PC-3 (cell line): Measurements from ENCODE around the gene IL17B. TPM values are rescaled to one million over a fixed set of nuclear protein-coding genes. Genes with fewer than 3 reads are reported as not detected.

ENCODE experiments used
- ATAC-seq: fragments of 200-7000 bp; cut with Tn5 transposase; 2 replicates; pipeline ENCODE4 v1.9.1; 2020; ENCODE audit warnings: mild to moderate bottlenecking, moderate library complexity
- Bru-seq: library from RNA; stranded (reverse); fragments of 400-500 nt; gene quantifications from one replicate; lab custom pipeline; 2021; lab: Mats Ljungman, UMichigan
- BruChase-seq, 2 experiments: library from RNA; stranded (reverse); fragments of 400-500 nt; gene quantifications; one replicate each; lab custom pipeline; 2021; lab: Mats Ljungman, UMichigan
- BruUV-seq: library from RNA; stranded (reverse); fragments of 400-500 nt; replicated peaks from 2 replicates; lab custom pipeline; 2021; lab: Mats Ljungman, UMichigan
- CTCF ChIA-PET: fragments of 300-600 bp; sonication (Branson Sonifier 250); formaldehyde crosslinking; loops from one replicate; lab custom pipeline; 2022; ENCODE audit warnings: antibody characterized with exemption; lab: Charles Lee
- POLR2A ChIA-PET: fragments of 300-600 bp; sonication (Branson Sonifier 250); formaldehyde crosslinking; loops from one replicate; lab custom pipeline; 2022; ENCODE audit warnings: antibody characterized with exemption; ENCODE audit not compliant: unreplicated experiment; lab: Charles Lee
- DNase-seq: peaks from one replicate; pipeline ENCODE4 v3.0.0-alpha.2; 2015
- H2AFZ ChIP-seq: fragments of 300-600 bp; sonication (generic); 2 replicates; pipeline ENCODE4 v1.6.0; 2016; ENCODE audit warnings: antibody characterized with exemption, low read length
- H3F3A ChIP-seq: fragments of 300-600 bp; sonication (generic); one replicate; pipeline ENCODE4 v1.6.0; 2017; ENCODE audit warnings: antibody characterized with exemption, low read length, control low read depth, mild to moderate bottlenecking; ENCODE audit not compliant: unreplicated experiment
- H3K27ac ChIP-seq: fragments of 300-600 bp; sonication (generic); 2 replicates; pipeline ENCODE4 v1.5.1; 2016; ENCODE audit warnings: mild to moderate bottlenecking, low read length
- H3K27me3 ChIP-seq: fragments of 300-600 bp; sonication (generic); 2 replicates; pipeline ENCODE4 v1.6.1; 2016; ENCODE audit warnings: low read length, mixed read lengths
- H3K36me3 ChIP-seq: fragments of 300-600 bp; sonication (generic); 2 replicates; pipeline ENCODE4 v1.6.1; 2016; ENCODE audit warnings: low read depth, mixed run types, low read length, mixed read lengths
- H3K4me1 ChIP-seq: fragments of 300-600 bp; sonication (generic); 2 replicates; pipeline ENCODE4 v1.5.1; 2016; ENCODE audit warnings: low read length; ENCODE audit not compliant: insufficient read depth
- H3K4me2 ChIP-seq: fragments of 300-600 bp; sonication (generic); 2 replicates; pipeline ENCODE4 v1.6.0; 2016; ENCODE audit warnings: low read length
- H3K4me3 ChIP-seq: fragments of 300-600 bp; sonication (generic); 2 replicates; pipeline ENCODE4 v1.5.1; 2016; ENCODE audit warnings: mild to moderate bottlenecking, low read length, mixed read lengths
- H3K79me2 ChIP-seq: fragments of 300-600 bp; sonication (generic); 2 replicates; pipeline ENCODE4 v1.6.1; 2017; ENCODE audit warnings: low read length, mixed read lengths
- H3K9ac ChIP-seq: fragments of 300-600 bp; sonication (generic); 2 replicates; pipeline ENCODE4 v1.6.0; 2016; ENCODE audit warnings: mild to moderate bottlenecking, low read length
- H3K9me2 ChIP-seq: fragments of 300-600 bp; sonication (generic); replicated peaks from 2 replicates; pipeline ENCODE4 v1.6.1; 2016; ENCODE audit warnings: mixed run types, low read length, mixed read lengths
- H3K9me3 ChIP-seq: fragments of 300-600 bp; sonication (generic); 2 replicates; pipeline ENCODE4 v1.6.1; 2016; ENCODE audit warnings: low read length, mixed read lengths
- H4K20me1 ChIP-seq: fragments of 300-600 bp; sonication (generic); 2 replicates; pipeline ENCODE4 v1.6.1; 2016; ENCODE audit warnings: low read length, mixed read lengths
- CTCF ChIP-seq: fragments of 300-600 bp; sonication (generic); conservative IDR thresholded peaks from 2 replicates; pipeline ENCODE4 v1.5.1; 2017; ENCODE audit warnings: antibody characterized with exemption, low read depth, mild to moderate bottlenecking, low read length
- EZH2 ChIP-seq: fragments of 300-600 bp; sonication (generic); IDR thresholded peaks from one replicate; pipeline ENCODE4 v1.6.1; 2017; ENCODE audit warnings: antibody characterized with exemption, mild to moderate bottlenecking, low read length; ENCODE audit not compliant: unreplicated experiment
- EZH2phosphoT487 ChIP-seq: fragments of 300-600 bp; sonication (generic); IDR thresholded peaks from 2 replicates; pipeline ENCODE4 v1.6.1; 2018; ENCODE audit warnings: mild to moderate bottlenecking, antibody characterized with exemption, low read length, borderline replicate concordance
- intact Hi-C: fragments of 100-400 bp; cut with micrococcal nuclease; formaldehyde crosslinking; loops from 2 replicates; pipeline ENCODE4 v1.9.0; 2023
- long read RNA-seq: library from polyadenylated mRNA; unstranded; transcript quantifications from one replicate; pipeline ENCODE4 v2.0.0, GENCODE V29; 2021; ENCODE audit not compliant: unreplicated experiment
- total RNA-seq: library from RNA; depleted of rRNA; stranded (reverse); fragments of >200 nt; gene quantifications from 2 replicates; pipeline ENCODE4 v1.2.3, GENCODE V29; 2014; rRNA removed

The IL17B gene
- total RNA-seq: not detected in 2 replicates
- Bru-seq, nascent RNA: percentile 18 among the genes with signal in this experiment
- BruChase-seq, experiment 1, labeled RNA remaining after a 6-hour chase: percentile 10 among the genes with signal in this experiment
- percentile 27 among the genes with signal in this experiment for BruChase-seq, experiment 2, labeled RNA remaining after a 2-hour chase
- long read RNA-seq: 0 reads

DNA sequence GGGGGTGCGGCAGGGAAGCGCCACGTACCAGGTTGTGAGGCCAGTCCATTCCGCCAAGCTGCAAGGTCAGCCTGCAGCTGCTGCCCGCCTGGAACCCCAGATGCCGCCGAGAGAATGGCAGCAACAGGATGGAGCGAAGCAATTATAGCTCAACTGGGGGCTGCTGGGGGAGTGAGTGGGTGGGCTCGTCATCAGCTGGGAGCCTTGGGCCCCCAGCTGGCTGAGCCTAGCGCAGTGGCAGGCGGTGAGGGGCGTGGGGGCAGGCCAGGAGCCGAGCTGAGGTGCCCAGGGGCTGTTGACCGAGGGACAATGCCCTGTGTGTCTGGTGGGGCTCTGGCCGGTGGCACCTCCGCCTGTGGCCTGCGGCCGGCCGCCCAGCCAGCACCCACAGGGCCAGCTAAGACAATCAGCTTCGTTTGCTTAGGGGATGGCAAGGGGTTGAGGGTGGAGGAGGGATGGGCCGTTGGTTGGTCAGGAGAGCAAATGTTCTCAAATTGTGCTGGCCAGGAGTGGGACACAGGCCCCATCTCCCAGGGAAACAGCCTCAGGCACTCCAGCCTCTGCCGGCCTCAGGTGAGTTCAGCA, at the start of gene IL17B:
IL17B (minus strand) TSS at position 116 of the 585 bp plus-strand sequence; CDS start at position 49, 67 bp downstream.
- intact Hi-C loops: no loop called here
- DNase-seq: no peak
- Histone ChIP-seq H3K36me3 (no peaks in the 10 kb centered on the region), H3K27ac (no peak within 1 kb of the TSS), H3K4me1 (no peaks in the 10 kb centered on the region), H3K4me2 (no peak within 1 kb of the TSS), H3K27me3 (no peaks in the 10 kb centered on the region), H2AFZ (no peak within 1 kb of the TSS), H3K79me2 (no peaks in the 10 kb centered on the region), H3K9me3 (no peaks in the 10 kb centered on the region), H3K9me2 (no peaks in the 10 kb centered on the region), H3F3A (no peaks in the 10 kb centered on the region), H4K20me1 (no peaks in the 10 kb centered on the region), H3K4me3 (no peak within 1 kb of the TSS), H3K9ac (no peak within 1 kb of the TSS)
- ChIA-PET POLR2A (no interaction called here), CTCF (no interaction called here)
- TF ChIP-seq CTCF: no peak
- TF ChIP-seq EZH2phosphoT487: no peak
- no peak for TF ChIP-seq EZH2
- no peak for ATAC-seq
- BruUV-seq: no TSS peak

DNA sequence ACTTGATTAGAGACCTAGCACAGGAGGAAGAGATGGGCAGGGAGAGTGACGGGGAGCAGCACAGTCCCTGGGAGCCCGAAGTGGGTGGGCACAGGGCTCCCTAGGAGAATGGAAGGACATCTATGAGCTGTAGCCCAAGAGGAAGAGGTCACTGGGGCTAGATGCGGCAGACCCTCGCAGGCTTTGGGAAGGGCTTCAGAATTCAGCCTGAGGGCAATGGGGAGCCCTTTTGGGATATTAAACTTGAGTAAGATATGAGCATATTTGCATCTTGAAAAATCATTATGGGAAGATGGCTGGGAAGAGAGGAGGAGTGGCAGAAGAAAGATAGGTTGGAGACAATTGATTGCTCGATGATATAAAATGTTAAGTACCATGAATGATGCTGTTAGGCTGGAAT, 48.9 kb upstream of the IL17B start:
- Histone ChIP-seq H3K36me3 (no peaks in the 10 kb centered on the region), H3K4me2 (no peak overlapping the region), H3K79me2 (no peaks in the 10 kb centered on the region), H2AFZ (no peak overlapping the region), H3K27ac (no peak overlapping the region), H3K9me2 (no peaks in the 10 kb centered on the region), H3F3A (no peaks in the 10 kb centered on the region), H3K9me3 (no peaks in the 10 kb centered on the region), H3K9ac (no peak overlapping the region), H3K4me3 (no peak overlapping the region), H3K4me1 (peaks cover 3% of the 10 kb centered on the region; the same call in 1 of the 2 replicates), H4K20me1 (no peaks in the 10 kb centered on the region), H3K27me3 (no peaks in the 10 kb centered on the region)
- intact Hi-C loops: no loop called here
- DNase-seq: no peak
- BruUV-seq: no TSS peak
- no peak for ATAC-seq
- TF ChIP-seq EZH2phosphoT487: no peak
- TF ChIP-seq CTCF: no peak
- no peak for TF ChIP-seq EZH2
- ChIA-PET CTCF (no interaction called here), POLR2A (interaction anchor here (0.6 kb wide), 1 partner anchor 122 kb away, joined by 3 read pairs; no protein-coding TSS in a partner anchor)

DNA sequence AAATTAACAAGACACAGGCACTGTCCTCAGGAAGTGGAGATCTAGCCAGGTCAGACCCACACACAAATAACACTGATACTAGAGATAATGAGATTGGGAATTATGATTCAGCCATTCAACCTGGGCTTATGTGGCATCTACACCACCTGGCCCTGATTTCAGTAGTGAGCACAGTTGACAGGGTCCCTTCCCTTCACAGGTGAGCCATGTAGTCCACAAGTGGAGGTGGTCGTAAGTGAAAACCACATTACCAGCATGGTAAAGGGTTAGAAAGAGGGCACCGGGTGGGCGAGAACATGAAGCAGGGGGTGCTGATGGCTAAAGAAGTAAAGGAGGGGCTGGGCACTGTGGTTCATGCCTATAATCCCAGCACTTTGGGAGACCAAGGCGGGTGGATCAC, 48.3 kb upstream of the IL17B start:
- Histone ChIP-seq H3K9ac (no peak overlapping the region), H3K4me3 (no peak overlapping the region), H3F3A (no peaks in the 10 kb centered on the region), H3K9me3 (no peaks in the 10 kb centered on the region), H3K79me2 (no peaks in the 10 kb centered on the region), H3K9me2 (no peaks in the 10 kb centered on the region), H4K20me1 (no peaks in the 10 kb centered on the region), H3K27me3 (no peaks in the 10 kb centered on the region), H3K4me2 (no peak overlapping the region), H3K36me3 (no peaks in the 10 kb centered on the region), H3K27ac (no peak overlapping the region), H3K4me1 (peaks cover 3% of the 10 kb centered on the region; the same call in 1 of the 2 replicates), H2AFZ (no peak overlapping the region)
- no peak for ATAC-seq
- TF ChIP-seq EZH2 (no peak), EZH2phosphoT487 (no peak), CTCF (no peak)
- ChIA-PET POLR2A (interaction anchor here (0.6 kb wide), 1 partner anchor 122 kb away, joined by 3 read pairs; no protein-coding TSS in a partner anchor), CTCF (no interaction called here)
- intact Hi-C loops: no loop called here
- BruUV-seq: no TSS peak
- no peak for DNase-seq
